IMR-90 (cell line): ENCODE measurements around the gene ZNF486. TPM values are rescaled to one million over a fixed set of nuclear protein-coding genes. Genes with fewer than 3 reads are reported as not detected.

Experiments
- ATAC-seq: fragments of 200-7000 bp; cut with Tn5 transposase; 2 replicates; pipeline ENCODE4 v1.9.1; 2020; ENCODE audit warnings: low read depth, mild to moderate bottlenecking, moderate library complexity
- BruUV-seq: library from RNA; stranded (reverse); fragments of 400-500 nt; replicated peaks from 2 replicates; lab custom pipeline; 2021; lab: Mats Ljungman, UMichigan
- CTCF ChIA-PET: fragments of 300-600 bp; formaldehyde crosslinking; extraction: SDS; loops from one replicate; lab custom pipeline; 2021; ENCODE audit warnings: antibody characterized with exemption; lab: Yijun Ruan, JAX
- POLR2A ChIA-PET: fragments of 300-600 bp; sonication (Branson Sonifier 250); formaldehyde crosslinking; loops from one replicate; lab custom pipeline; 2022; ENCODE audit warnings: antibody characterized with exemption; ENCODE audit not compliant: unreplicated experiment; lab: Charles Lee
- DNase-seq: peaks from one replicate; pipeline ENCODE4 v3.0.0; 2013
- H2AFZ ChIP-seq: replicated peaks from 2 replicates; pipeline ENCODE3; 2013; ENCODE audit warnings: low read length, mild to moderate bottlenecking; ENCODE audit not compliant: poor library complexity
- H2AK5ac ChIP-seq: 2 replicates; pipeline ENCODE4 v1.6.1; 2013; ENCODE audit warnings: low read depth, low read length, inconsistent platforms
- H2AK9ac ChIP-seq: replicated peaks from 2 replicates; pipeline ENCODE3; 2013; ENCODE audit warnings: mild to moderate bottlenecking, low read depth, low read length, moderate library complexity; ENCODE audit not compliant: poor library complexity
- H2BK120ac ChIP-seq: 2 replicates; pipeline ENCODE4 v1.6.1; 2013; ENCODE audit warnings: low read depth, low read length, inconsistent platforms
- H2BK15ac ChIP-seq: 3 replicates; pipeline ENCODE4 v1.6.1; 2013; ENCODE audit warnings: low read depth, low read length, inconsistent platforms
- H2BK20ac ChIP-seq: 2 replicates; pipeline ENCODE4 v1.6.1; 2013; ENCODE audit warnings: low read depth, mild to moderate bottlenecking, inconsistent platforms, low read length, moderate library complexity
- H2BK5ac ChIP-seq: 2 replicates; pipeline ENCODE4 v1.6.1; 2013; ENCODE audit warnings: mild to moderate bottlenecking, low read depth, low read length, inconsistent platforms; ENCODE audit not compliant: poor library complexity, severe bottlenecking
- H3K14ac ChIP-seq: replicated peaks from 2 replicates; pipeline ENCODE4 v1.6.1; 2013; ENCODE audit warnings: low read depth, low read length, inconsistent platforms
- H3K18ac ChIP-seq: 2 replicates; pipeline ENCODE4 v1.6.1; 2013; ENCODE audit warnings: low read depth, low read length, control low read depth
- H3K23ac ChIP-seq: 2 replicates; pipeline ENCODE4 v1.6.1; 2013; ENCODE audit warnings: low read depth, low read length, inconsistent platforms
- H3K27ac ChIP-seq: 2 replicates; pipeline ENCODE4 v1.5.1; 2013; ENCODE audit warnings: mild to moderate bottlenecking, control low read depth, low read length; ENCODE audit not compliant: insufficient read depth
- H3K27me3 ChIP-seq: 2 replicates; pipeline ENCODE4 v1.6.1; 2013; ENCODE audit warnings: low read length; ENCODE audit not compliant: control insufficient read depth, insufficient read depth
- H3K36me3 ChIP-seq: 2 replicates; pipeline ENCODE4 v1.6.1; 2013; ENCODE audit warnings: low read length, mixed read lengths; ENCODE audit not compliant: control insufficient read depth, insufficient read depth
- H3K4ac ChIP-seq: 2 replicates; pipeline ENCODE4 v1.6.1; 2013; ENCODE audit warnings: low read depth, low read length, inconsistent platforms
- H3K4me1 ChIP-seq: 2 replicates; pipeline ENCODE4 v1.6.1; 2013; ENCODE audit warnings: low read length, mixed read lengths; ENCODE audit not compliant: control insufficient read depth, insufficient read depth
- H3K4me2 ChIP-seq: 2 replicates; pipeline ENCODE4 v1.6.1; 2013; ENCODE audit warnings: low read depth, mild to moderate bottlenecking, control low read depth, low read length, moderate library complexity
- H3K4me3 ChIP-seq: 2 replicates; pipeline ENCODE4 v1.5.1; 2013; ENCODE audit warnings: low read depth, mild to moderate bottlenecking, control low read depth, low read length, moderate library complexity; ENCODE audit not compliant: insufficient read depth
- H3K56ac ChIP-seq: 2 replicates; pipeline ENCODE4 v1.6.1; 2013; ENCODE audit warnings: low read length, inconsistent platforms; ENCODE audit not compliant: insufficient read depth; ENCODE audit errors: extremely low read depth
- H3K79me1 ChIP-seq, 2 experiments: 2 replicates each; pipeline ENCODE4 v1.6.1; 2013; ENCODE audit warnings: low read length in 2 of 2, inconsistent platforms in 1 of 2, low read depth in 1 of 2
- H3K9ac ChIP-seq: 2 replicates; pipeline ENCODE4 v1.6.1; 2013; ENCODE audit warnings: low read depth, low read length, control low read depth
- H3K9me1 ChIP-seq: 2 replicates; pipeline ENCODE4 v1.6.1; 2013; ENCODE audit warnings: low read length, inconsistent platforms; ENCODE audit not compliant: insufficient read depth
- H3K9me3 ChIP-seq: 2 replicates; pipeline ENCODE4 v1.6.1; 2013; ENCODE audit warnings: low read length; ENCODE audit not compliant: control insufficient read depth, insufficient read depth
- H4K20me1 ChIP-seq: 2 replicates; pipeline ENCODE4 v1.6.1; 2013; ENCODE audit warnings: low read length, inconsistent platforms; ENCODE audit not compliant: insufficient read depth
- H4K5ac ChIP-seq: 2 replicates; pipeline ENCODE4 v1.6.1; 2013; ENCODE audit warnings: mild to moderate bottlenecking, low read depth, low read length, control low read depth
- H4K8ac ChIP-seq, 2 experiments: 2 replicates each; pipeline ENCODE4 v1.6.1; 2013; ENCODE audit warnings: low read depth in 2 of 2, low read length in 2 of 2, control low read depth in 1 of 2, inconsistent platforms in 1 of 2
- H4K91ac ChIP-seq: 2 replicates; pipeline ENCODE4 v1.6.1; 2013; ENCODE audit warnings: low read depth, low read length, inconsistent platforms; ENCODE audit not compliant: insufficient read depth
- BHLHE40 ChIP-seq: fragments of 150-350 bp; IDR thresholded peaks from 2 replicates; pipeline ENCODE4 v1.6.1; 2016; ENCODE audit warnings: mild to moderate bottlenecking, low read depth, low read length
- CHD1 ChIP-seq: IDR thresholded peaks from 2 replicates; pipeline ENCODE4 v1.6.1; 2012; ENCODE audit warnings: low read depth, low read length, improper control_type of control experiment
- MXI1 ChIP-seq: IDR thresholded peaks from 2 replicates; pipeline ENCODE4 v1.6.1; 2012; ENCODE audit warnings: low read depth, mild to moderate bottlenecking, low read length, moderate library complexity, borderline replicate concordance
- NFE2L2 ChIP-seq: fragments of 150-350 bp; IDR thresholded peaks from 2 replicates; pipeline ENCODE4 v1.6.1; 2016; ENCODE audit warnings: low read depth, mild to moderate bottlenecking, low read length
- POLR2A ChIP-seq: IDR thresholded peaks from 2 replicates; pipeline ENCODE4 v1.6.1; 2012; ENCODE audit warnings: mild to moderate bottlenecking, low read depth, low read length
- RAD21 ChIP-seq: IDR thresholded peaks from 2 replicates; pipeline ENCODE4 v1.6.1; 2012; ENCODE audit warnings: low read length, improper control_type of control experiment
- SMC3 ChIP-seq: fragments of 150-350 bp; IDR thresholded peaks from 2 replicates; pipeline ENCODE4 v1.6.1; 2016; ENCODE audit warnings: low read depth, mild to moderate bottlenecking, antibody characterized with exemption, low read length, moderate library complexity
- WGBS, 2 experiments: methylation state at CpG; one replicate each; pipeline versions ENCODE4 v1.1.5 to v1.1.7; 2013; ENCODE audit warnings: missing lambda C conversion rate in 2 of 2; ENCODE audit not compliant: insufficient read length in 1 of 2; ENCODE audit errors: extremely low coverage in 2 of 2; 5-methylcytosine and 5-hydroxymethylcytosine counted together
- dilution Hi-C: fragments of 300-500 bp; cut with HindIII; formaldehyde crosslinking; loops from one replicate; pipeline ENCODE4 v1.14.3; 2018; ENCODE audit warnings: low sequenced_read_pairs; ENCODE audit not compliant: unreplicated experiment
- in situ Hi-C: fragments of 300-500 bp; cut with MboI; formaldehyde crosslinking; loops from 3 replicates; pipeline ENCODE4 v1.14.3; 2019; ENCODE audit warnings: low sequenced_read_pairs, inconsistent platforms, mixed read lengths
- intact Hi-C: fragments of 100-400 bp; cut with micrococcal nuclease; formaldehyde crosslinking; loops from 2 replicates; pipeline ENCODE4 v1.10.0; 2022
- polyA plus RNA-seq, 3 experiments: library from polyadenylated mRNA; depleted of rRNA; stranded (reverse); fragments of >200 nt; gene quantifications; 2 replicates each; pipeline ENCODE4 v1.2.3, GENCODE V29; 2012; ENCODE audit warnings: low replicate concordance in 1 of 3
- total RNA-seq: library from RNA; depleted of rRNA; stranded (reverse); fragments of >200 nt; gene quantifications from 2 replicates; pipeline ENCODE4 v1.2.3, GENCODE V29; 2012

ZNF486 gene
- total and polyA plus RNA-seq, 2 of the 4 experiments (the other 2 are of a cell fraction) = 2.2 to 4.1 TPM

GRCh38 chr19:20162821-20163220, 4.2 kb upstream of the ZNF486 start:
- Histone ChIP-seq H4K5ac (no peak overlapping the region), H3K14ac (no peak overlapping the region), H2BK15ac (no peak overlapping the region), H3K18ac (no peak overlapping the region), H3K23ac (no peak overlapping the region), H4K91ac (no peak overlapping the region), H4K20me1 (no peaks in the 10 kb centered on the region), H3K56ac (no peak overlapping the region), H2AFZ (no peak overlapping the region), H2AK9ac (no peak overlapping the region), H2AK5ac (no peak overlapping the region), H2BK120ac (no peak overlapping the region), H3K27me3 (no peaks in the 10 kb centered on the region), H3K4me2 (no peak overlapping the region), H3K27ac (no peak overlapping the region), H3K36me3 (no peaks in the 10 kb centered on the region), H2BK20ac (no peak overlapping the region), H3K9ac (no peak overlapping the region), H3K79me1 (peaks cover 0 to 4% of the 10 kb centered on the region in 2 experiments; a peak in 1 of 4 replicates), H3K4ac (no peak overlapping the region), H4K8ac (no peak overlapping the region), H3K4me1 (no peaks in the 10 kb centered on the region), H2BK5ac (no peak overlapping the region), H3K9me3 (no peaks in the 10 kb centered on the region), H3K9me1 (no peaks in the 10 kb centered on the region), H3K4me3 (no peak overlapping the region)
- intact Hi-C loops (no loop called here), dilution Hi-C loops (no loop called here), in situ Hi-C loops (no loop called here)
- CTCF ChIA-PET = no interaction called here
- no TSS peak for BruUV-seq
- ATAC-seq (no peak), DNase-seq (no peak)
- no peak for TF ChIP-seq RAD21
- no peak for TF ChIP-seq POLR2A
- TF ChIP-seq MXI1 = no peak
- no peak for TF ChIP-seq CHD1
- TF ChIP-seq NFE2L2 = no peak
- TF ChIP-seq BHLHE40 = no peak
- no peak for TF ChIP-seq SMC3
- POLR2A ChIA-PET = no interaction called here
- no CpG with 5 or more reads among the region's 3 CpGs for whole genome bisulfite sequencing, 2 experiments
